Fibroblast of lung (primary cell): ENCODE data around the gene MOSPD3. TPM values are rescaled to one million over a fixed set of nuclear protein-coding genes. Genes with fewer than 3 reads are reported as not detected.
"Not testable (repeated sequence)": the region's sequence is repeated elsewhere in the genome, so short reads cannot be mapped to it uniquely, and the experiment has no call there.

ENCODE experiments used
- DNase-seq, 2 donors: peaks; one replicate each; pipeline versions ENCODE4 v3.0.0 to v3.0.0-alpha.2; 2010; ENCODE audit warnings: low read depth in 2 of 2
- H2AFZ ChIP-seq: 2 replicates; pipeline ENCODE4 v1.5.1; 2012; ENCODE audit warnings: low read length, control low read depth, inconsistent platforms
- H3K27ac ChIP-seq: 2 replicates; pipeline ENCODE4 v1.5.1; 2011; ENCODE audit warnings: low read length, control low read depth; ENCODE audit not compliant: insufficient read depth
- H3K27me3 ChIP-seq: 2 replicates; pipeline ENCODE4 v1.5.1; 2011; ENCODE audit warnings: mild to moderate bottlenecking, low read length; ENCODE audit not compliant: control insufficient read depth, insufficient read depth
- H3K36me3 ChIP-seq: 2 replicates; pipeline ENCODE4 v1.5.1; 2011; ENCODE audit warnings: low read length; ENCODE audit not compliant: control insufficient read depth, insufficient read depth
- H3K4me1 ChIP-seq: 2 replicates; pipeline ENCODE4 v1.5.1; 2011; ENCODE audit warnings: low read length; ENCODE audit not compliant: control insufficient read depth, insufficient read depth; ENCODE audit errors: extremely low read depth
- H3K4me2 ChIP-seq: 2 replicates; pipeline ENCODE4 v1.5.1; 2011; ENCODE audit warnings: low read length, control low read depth; ENCODE audit not compliant: insufficient read depth; ENCODE audit errors: extremely low read depth
- H3K4me3 ChIP-seq, 4 experiments: fragments of 200-600 bp in 1 of 4; sonication (generic) in 1 of 4; replicated peaks in 1 of 4; 2 replicates each; pipeline ENCODE4 v1.5.1; 2011 to 2016; ENCODE audit warnings: low read length in 4 of 4, low read depth in 3 of 4, mild to moderate bottlenecking in 3 of 4, control low read depth in 2 of 4, inconsistent platforms in 1 of 4, mixed read lengths in 1 of 4; ENCODE audit not compliant: insufficient read depth in 1 of 4; ENCODE audit errors: control extremely low read depth in 1 of 4
- H3K79me2 ChIP-seq: 2 replicates; pipeline ENCODE4 v1.5.1; 2012; ENCODE audit warnings: mild to moderate bottlenecking, low read length, inconsistent platforms; ENCODE audit not compliant: control insufficient read depth, insufficient read depth
- H3K9ac ChIP-seq: 2 replicates; pipeline ENCODE4 v1.5.1; 2011; ENCODE audit warnings: mild to moderate bottlenecking, low read length, control low read depth; ENCODE audit not compliant: insufficient read depth
- H3K9me3 ChIP-seq: 2 replicates; pipeline ENCODE4 v1.5.1; 2012; ENCODE audit warnings: low read depth, low read length; ENCODE audit not compliant: control insufficient read depth, insufficient read depth
- H4K20me1 ChIP-seq: 2 replicates; pipeline ENCODE4 v1.5.1; 2011; ENCODE audit warnings: low read length; ENCODE audit not compliant: control insufficient read depth, insufficient read depth; ENCODE audit errors: extremely low read depth
- CTCF ChIP-seq, 2 donors: IDR thresholded peaks in 1 of 2; conservative IDR thresholded peaks in 1 of 2; 1 replicate in 1 of 2; 2 replicates in 1 of 2; pipeline ENCODE4 v1.5.1; 2011 to 2012; ENCODE audit warnings: low read length in 2 of 2, control low read depth in 1 of 2, inconsistent platforms in 1 of 2, low read depth in 1 of 2, mild to moderate bottlenecking in 1 of 2
- EZH2 ChIP-seq: IDR thresholded peaks from 2 replicates; pipeline ENCODE4 v1.5.1; 2012; ENCODE audit warnings: low read length, control low read depth, mild to moderate bottlenecking; ENCODE audit errors: missing control alignments
- polyA minus RNA-seq: library from RNA; depleted of rRNA, polyadenylated mRNA; stranded (reverse); fragments of >200 nt; gene quantifications from 2 replicates; pipeline ENCODE4 v1.2.3, GENCODE V29; 2011; ENCODE audit warnings: low replicate concordance
- polyA plus RNA-seq, 2 donors: library from polyadenylated mRNA; depleted of rRNA in 1 of 2; stranded (reverse) in 1 of 2; unstranded in 1 of 2; fragments of >200 nt; gene quantifications; 2 replicates each; pipeline ENCODE4 v1.2.1, GENCODE V29; 2011 to 2012; ENCODE audit warnings: missing spikeins in 1 of 2
- total RNA-seq: library from RNA; depleted of rRNA; stranded (reverse); fragments of >200 nt; gene quantifications from 2 replicates; pipeline ENCODE4 v1.2.1, GENCODE V29; 2014

The MOSPD3 gene
- total RNA-seq (3.9 and 5.9 TPM in 2 replicates), polyA plus RNA-seq (12.8 and 13.8 TPM in 2 replicates), polyA minus RNA-seq (22.3 and 32.0 TPM in 2 replicates)
- polyA plus RNA-seq (2012), result 21.3 and 22.2 TPM in 2 replicates

- peak within 1 kb of the TSS; percentile 60 for H3K9ac ChIP-seq
- no peaks in the 10 kb centered on the region for H4K20me1 ChIP-seq
- H3K79me2 ChIP-seq, result no peaks in the 10 kb centered on the region
- no peaks in the 10 kb centered on the region for H3K27me3 ChIP-seq
- peak within 1 kb of the TSS; percentile 73 for H3K4me2 ChIP-seq
- TF ChIP-seq CTCF (conservative IDR thresholded peaks at IDR 0.05 in 1 of 2, IDR thresholded peaks at IDR 0.05 in 1 of 2; ENCODE audit: low read depth in 1 of 2, low read length in 2 of 2) (no peak), EZH2 (no peak)
- H3K4me3 ChIP-seq, result peak within 1 kb of the TSS; percentile 57 to 89 (median 80)
- H3K9me3 ChIP-seq, result no peaks in the 10 kb centered on the region
- peak within 1 kb of the TSS; percentile 72 for H2AFZ ChIP-seq
- peak within 1 kb of the TSS; percentile 58 for H3K27ac ChIP-seq
- peak; percentile 100 for DNase-seq
- no peaks in the 10 kb centered on the region for H3K4me1 ChIP-seq
- peaks cover 8% of the 10 kb centered on the region for H3K36me3 ChIP-seq
Observed at GRCh38 chr7:100611983-100612729, at the start of gene MOSPD3. MOSPD3 (plus strand) TSS chr7:100612540; CDS start chr7:100612792, 252 bp downstream.

- Histone ChIP-seq H4K20me1 (no peaks in the 10 kb centered on the region), H3K4me3 (no peak overlapping the region), H3K4me1 (no peaks in the 10 kb centered on the region), H3K4me2 (no peak overlapping the region), H3K36me3 (peaks cover 1% of the 10 kb centered on the region), H2AFZ (no peak overlapping the region), H3K27me3 (no peaks in the 10 kb centered on the region), H3K79me2 (no peaks in the 10 kb centered on the region), H3K9me3 (no peaks in the 10 kb centered on the region), H3K9ac (no peak overlapping the region), H3K27ac (no peak overlapping the region)
- DNase-seq, result no peak
- TF ChIP-seq EZH2 (no peak), CTCF (conservative IDR thresholded peaks at IDR 0.05 in 1 of 2, IDR thresholded peaks at IDR 0.05 in 1 of 2; ENCODE audit: low read depth in 1 of 2, low read length in 2 of 2) (no peak)
Observed at GRCh38 chr7:100563100-100563564, 49.2 kb upstream of the MOSPD3 start.

- H3K79me2 ChIP-seq, result no peaks in the 10 kb centered on the region
- no peaks in the 10 kb centered on the region for H3K4me1 ChIP-seq
- peak overlapping the region; percentile 27 for H2AFZ ChIP-seq
- no peak overlapping the region for H3K4me3 ChIP-seq
- H3K27ac ChIP-seq, result no peak overlapping the region
- H3K36me3 ChIP-seq, result peaks cover 1% of the 10 kb centered on the region
- H3K9me3 ChIP-seq, result no peaks in the 10 kb centered on the region
- no peaks in the 10 kb centered on the region for H4K20me1 ChIP-seq
- TF ChIP-seq EZH2 (no peak), CTCF (conservative IDR thresholded peaks at IDR 0.05 in 1 of 2, IDR thresholded peaks at IDR 0.05 in 1 of 2; ENCODE audit: low read depth in 1 of 2, low read length in 2 of 2) (peak; percentile 96 to 99)
- peak; percentile 42 to 72 for DNase-seq
- H3K27me3 ChIP-seq, result no peaks in the 10 kb centered on the region
- no peak overlapping the region for H3K9ac ChIP-seq
- no peak overlapping the region for H3K4me2 ChIP-seq
Observed at GRCh38 chr7:100563809-100564400, 48.4 kb upstream of the MOSPD3 start.

GRCh38 chr7:100564405-100564804 is 47.9 kb upstream of the MOSPD3 start:
- H3K79me2 ChIP-seq, H3K9me3 ChIP-seq, H4K20me1 ChIP-seq, H3K4me1 ChIP-seq, H3K4me2 ChIP-seq, H3K9ac ChIP-seq, H3K36me3 ChIP-seq, H3K27me3 ChIP-seq, H3K4me3 ChIP-seq, H2AFZ ChIP-seq, H3K27ac ChIP-seq, DNase-seq: not testable (repeated sequence)
